ENCODE results near the gene GDAP2. TPM values are rescaled to one million over a fixed set of nuclear protein-coding genes. Genes with fewer than 3 reads are reported as not detected.

The GDAP2 gene
- total RNA-seq, 1 donor from 2014 or later = 21.4 TPM

DNA sequence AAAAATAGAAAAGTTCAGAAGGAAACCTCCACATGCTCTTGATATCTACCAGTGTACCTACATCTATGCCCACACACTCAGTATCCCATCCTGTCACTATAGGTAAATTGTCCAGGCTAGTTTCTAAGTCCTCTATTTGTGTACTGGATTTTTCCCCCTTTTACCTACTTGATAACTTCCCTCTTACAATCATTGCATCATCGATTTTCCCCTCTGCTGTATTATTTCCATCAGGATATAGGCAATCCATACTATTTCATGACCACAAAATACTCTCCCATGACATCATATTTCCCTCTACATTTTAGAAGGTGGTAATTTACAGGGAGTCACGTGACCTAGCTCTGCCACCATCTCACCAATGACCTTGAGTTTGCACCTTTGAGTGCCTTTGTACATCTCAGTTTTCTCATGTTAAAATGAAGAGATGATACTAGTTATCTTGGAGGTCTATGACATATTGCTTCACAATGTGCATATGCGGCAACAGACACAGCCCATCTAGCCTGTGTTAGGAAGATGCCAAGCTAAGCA lies 88.2 kb downstream of the GDAP2 start:
- no peak for DNase-seq

GRCh38 chr1:117838911-117839310 lies 90.5 kb downstream of the GDAP2 start:
- no peak for DNase-seq

DNA sequence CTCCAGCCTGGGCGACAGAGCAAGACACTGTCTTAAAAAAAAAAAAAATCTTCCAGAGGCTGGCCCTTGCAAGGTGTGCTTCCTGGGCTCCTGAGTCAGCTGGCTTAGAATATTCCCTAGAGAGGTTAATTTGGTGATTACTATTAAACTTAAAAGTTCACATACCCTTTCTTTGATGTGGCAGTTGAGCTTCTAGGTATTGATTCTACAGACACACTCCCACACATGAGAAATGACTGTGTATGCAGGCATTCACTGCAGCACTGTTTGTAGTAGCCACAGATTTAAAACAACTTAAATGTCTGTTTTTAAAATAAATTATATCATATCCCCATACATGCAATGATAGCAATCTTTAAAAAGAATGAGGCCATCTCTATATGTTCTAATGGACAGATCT lies 93.4 kb downstream of the GDAP2 start:
- DNase-seq = no peak

DNA sequence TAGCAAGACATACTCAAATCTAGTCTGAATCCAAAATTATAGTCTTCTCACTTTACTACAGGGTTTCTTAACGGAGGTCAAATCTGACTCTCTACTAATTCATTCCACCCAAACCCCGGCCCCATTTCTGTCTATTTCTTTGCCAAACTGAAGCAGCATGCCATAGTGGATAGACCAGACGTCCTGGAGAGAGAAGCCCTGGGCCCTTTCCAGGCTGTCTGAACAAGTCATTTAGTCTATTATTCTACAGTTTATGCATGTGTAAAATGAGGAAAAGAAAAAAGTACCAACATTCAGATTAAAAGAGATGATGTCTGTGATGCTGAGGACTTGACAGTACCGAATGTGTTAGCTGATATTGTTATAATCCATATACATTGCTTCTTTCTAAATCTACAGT lies 95.0 kb downstream of the GDAP2 start:
- DNase-seq = no peak

- no peak for DNase-seq
These were observed 97.0 kb downstream of the GDAP2 start for GRCh38 chr1:117832453-117832852.

GRCh38 chr1:117830222-117830621 lies 99.2 kb downstream of the GDAP2 start:
- DNase-seq = no peak

DNA sequence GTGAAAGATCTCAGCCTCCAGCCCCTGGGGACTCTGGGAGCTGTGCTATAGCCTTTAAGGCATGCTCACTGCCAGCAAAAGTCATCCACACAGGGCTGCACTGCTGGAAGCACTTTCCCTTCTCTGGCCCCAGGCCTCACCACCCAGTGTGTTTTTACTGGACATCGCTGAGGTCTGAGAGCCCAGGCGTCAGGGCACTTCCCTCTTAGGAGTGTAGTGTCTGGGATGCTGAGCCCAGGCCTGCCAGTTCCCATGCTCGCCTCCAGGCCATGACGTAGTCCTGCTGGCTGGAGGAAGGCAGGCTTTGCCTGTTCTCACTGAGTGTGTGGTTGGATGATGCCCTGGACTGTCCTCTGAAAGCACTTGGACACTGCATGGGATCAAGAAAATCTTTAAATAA lies 101.2 kb downstream of the GDAP2 start:
- DNase-seq = peak; percentile 39

DNA sequence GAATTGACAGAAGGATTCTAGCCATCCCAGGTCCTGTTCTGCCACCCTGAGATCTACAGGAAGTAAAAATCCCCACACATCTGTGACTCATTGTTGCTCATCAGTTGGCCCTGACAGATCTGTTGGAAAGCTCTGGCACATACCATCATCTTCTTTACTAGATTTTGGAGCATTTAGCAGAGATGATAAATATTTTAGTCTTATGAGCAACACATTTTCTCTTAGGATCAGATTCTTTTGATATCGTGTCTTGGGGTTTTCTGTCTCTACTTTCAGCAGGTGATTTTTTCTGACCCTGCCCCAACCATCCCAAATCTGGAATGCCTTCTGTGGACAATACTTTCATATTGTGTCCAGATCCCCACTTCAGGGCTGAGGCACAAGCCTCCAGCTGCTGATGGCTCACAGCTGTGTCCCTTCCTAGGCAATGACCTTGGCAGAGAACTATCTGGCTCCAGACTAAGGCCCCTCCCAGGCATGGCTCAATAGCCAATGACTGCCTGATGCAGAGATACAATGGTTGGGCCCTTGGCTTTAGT lies 102.8 kb downstream of the GDAP2 start:
- peak; percentile 74 for DNase-seq

GRCh38 chr1:117826119-117826518 lies 103.3 kb downstream of the GDAP2 start:
- no peak for DNase-seq

DNA sequence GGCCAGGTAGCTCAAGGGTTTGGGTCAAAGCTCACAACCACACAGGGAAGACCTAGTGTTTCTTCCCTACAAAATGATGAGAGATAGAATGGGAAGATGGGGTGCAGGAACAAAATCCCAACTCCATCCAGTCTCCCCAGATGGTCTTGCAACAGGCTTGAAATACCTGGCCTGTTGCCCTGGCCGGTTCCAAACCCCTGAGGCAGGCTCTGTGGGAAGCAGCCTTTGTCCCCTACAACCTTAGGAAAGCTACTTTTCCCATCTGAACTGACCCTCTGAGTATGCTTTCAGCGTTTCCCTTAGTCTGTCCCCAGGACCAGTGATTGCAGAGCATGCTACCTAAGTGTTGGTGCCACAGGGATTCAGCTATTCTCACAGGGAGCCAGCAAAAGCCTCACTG lies 104.0 kb downstream of the GDAP2 start:
- DNase-seq = no peak

DNA sequence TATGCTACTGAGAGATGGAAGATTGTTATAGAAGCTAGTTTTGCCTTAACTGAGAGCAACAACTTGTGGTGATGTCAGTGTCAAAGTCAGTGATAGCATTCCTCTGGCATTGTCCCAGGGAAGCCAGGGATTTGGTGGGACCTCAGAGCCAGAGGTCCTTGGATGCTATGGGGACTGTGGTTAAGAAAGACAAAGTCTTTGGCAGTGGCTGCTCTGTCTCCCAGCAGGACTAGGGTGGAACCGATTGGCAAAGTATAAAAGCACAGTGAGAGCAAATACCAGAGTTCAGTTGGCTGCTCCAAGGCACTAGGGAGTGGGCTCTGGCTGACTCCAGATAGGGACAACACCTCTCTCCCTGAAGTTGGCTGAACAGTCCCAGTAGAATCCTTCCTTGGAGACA lies 104.8 kb downstream of the GDAP2 start:
- no peak for DNase-seq

- DNase-seq = peak; percentile 44
These were observed 107.5 kb downstream of the GDAP2 start for GRCh38 chr1:117821774-117822482.

GRCh38 chr1:117821382-117821755 lies 108.1 kb downstream of the GDAP2 start:
- DNase-seq = no peak

DNA sequence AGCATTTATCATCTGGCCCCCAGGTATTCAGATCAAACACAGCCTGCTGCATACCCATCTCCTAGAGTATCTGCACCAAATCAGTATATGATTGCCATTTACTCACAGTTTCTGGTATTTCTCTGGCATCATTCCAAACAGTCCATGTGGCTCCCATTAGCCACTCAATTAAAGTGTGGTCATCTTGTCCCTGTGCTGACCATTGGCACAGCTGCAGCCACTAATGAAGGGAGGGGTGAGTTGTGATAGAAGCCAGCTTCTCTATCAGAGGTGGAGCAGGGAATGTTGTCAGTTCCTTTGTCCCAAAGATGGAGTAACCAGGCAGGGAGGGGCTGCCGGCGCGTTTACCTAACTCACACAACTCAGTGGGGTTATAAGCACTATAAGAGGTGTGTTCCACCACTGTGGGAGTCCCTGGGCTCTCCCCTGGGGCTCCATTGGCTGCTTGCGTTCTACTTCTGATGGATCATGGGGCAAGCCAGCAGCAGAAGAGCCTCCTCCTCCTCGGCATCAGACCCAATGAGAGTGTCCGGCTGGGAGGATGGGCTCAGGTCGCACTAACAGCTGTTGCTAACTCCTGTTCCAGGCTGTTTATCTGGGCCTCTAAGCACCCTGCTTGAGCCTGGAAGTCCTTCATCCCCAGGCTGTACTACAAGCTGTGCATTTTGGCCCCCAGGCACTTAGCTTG lies 108.6 kb downstream of the GDAP2 start:
- DNase-seq = no peak

DNA sequence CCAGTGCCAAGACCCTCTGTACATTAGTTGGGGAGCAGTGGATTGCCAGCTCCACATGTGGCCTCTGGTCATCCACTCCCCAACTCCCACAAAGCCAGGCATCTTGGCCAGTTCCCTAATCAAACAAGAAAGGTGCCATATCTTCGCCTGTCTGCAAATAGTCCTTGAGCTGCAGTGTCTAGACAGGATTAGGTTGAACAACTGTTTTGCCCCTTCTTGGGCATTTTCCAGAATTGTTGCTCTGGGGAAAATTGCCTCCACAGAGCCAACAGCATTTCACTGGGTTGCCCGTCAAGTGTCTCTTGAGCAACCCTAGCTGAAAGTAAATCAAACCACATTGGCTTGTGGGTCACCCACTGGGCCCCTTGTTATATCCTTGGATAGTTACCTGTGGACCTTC lies 109.3 kb downstream of the GDAP2 start:
- no peak for DNase-seq

GRCh38 chr1:117819301-117819700 lies 110.1 kb downstream of the GDAP2 start:
- no peak for DNase-seq

DNA sequence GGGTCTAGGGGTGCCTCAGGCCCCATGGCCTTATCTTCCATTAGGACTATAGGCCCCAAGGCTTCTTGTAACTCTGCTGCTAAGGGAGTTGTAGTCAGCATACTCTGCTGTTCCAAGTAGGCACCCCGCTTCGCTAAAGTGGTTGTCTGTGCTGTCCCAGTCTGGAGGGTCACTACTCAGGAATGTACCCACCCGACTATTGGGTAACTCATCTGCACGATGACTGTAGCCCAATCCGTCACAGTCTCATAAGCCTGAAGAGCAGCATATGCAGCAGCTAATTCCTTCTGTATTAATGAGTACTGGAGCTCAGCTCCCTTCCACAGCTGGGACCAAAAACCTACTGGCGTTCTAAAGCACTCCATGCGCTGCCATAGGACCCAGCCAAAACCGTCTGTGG lies 111.0 kb downstream of the GDAP2 start:
- no peak for DNase-seq

DNA sequence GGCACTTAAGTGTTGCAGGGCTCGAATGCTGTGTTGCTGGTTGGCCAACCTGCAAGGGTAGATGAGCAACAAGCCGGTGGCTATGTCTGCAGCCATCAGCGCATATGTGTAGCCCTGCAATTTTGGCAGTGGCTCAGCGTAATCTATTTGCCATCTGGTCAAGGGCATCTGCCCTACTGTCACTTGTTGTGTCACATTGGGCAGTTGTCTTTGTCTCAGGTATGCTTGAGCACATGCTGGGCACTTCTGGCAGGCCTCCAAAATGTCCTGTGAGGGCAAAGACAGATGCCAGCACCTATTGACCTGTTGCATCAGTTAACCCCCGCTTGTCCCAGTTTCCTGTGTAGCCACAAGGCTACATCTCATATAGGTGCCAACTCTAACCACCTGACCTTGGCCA lies 111.8 kb downstream of the GDAP2 start:
- no peak for DNase-seq

GRCh38 chr1:117815926-117816325 lies 113.5 kb downstream of the GDAP2 start:
- DNase-seq = no peak

DNA sequence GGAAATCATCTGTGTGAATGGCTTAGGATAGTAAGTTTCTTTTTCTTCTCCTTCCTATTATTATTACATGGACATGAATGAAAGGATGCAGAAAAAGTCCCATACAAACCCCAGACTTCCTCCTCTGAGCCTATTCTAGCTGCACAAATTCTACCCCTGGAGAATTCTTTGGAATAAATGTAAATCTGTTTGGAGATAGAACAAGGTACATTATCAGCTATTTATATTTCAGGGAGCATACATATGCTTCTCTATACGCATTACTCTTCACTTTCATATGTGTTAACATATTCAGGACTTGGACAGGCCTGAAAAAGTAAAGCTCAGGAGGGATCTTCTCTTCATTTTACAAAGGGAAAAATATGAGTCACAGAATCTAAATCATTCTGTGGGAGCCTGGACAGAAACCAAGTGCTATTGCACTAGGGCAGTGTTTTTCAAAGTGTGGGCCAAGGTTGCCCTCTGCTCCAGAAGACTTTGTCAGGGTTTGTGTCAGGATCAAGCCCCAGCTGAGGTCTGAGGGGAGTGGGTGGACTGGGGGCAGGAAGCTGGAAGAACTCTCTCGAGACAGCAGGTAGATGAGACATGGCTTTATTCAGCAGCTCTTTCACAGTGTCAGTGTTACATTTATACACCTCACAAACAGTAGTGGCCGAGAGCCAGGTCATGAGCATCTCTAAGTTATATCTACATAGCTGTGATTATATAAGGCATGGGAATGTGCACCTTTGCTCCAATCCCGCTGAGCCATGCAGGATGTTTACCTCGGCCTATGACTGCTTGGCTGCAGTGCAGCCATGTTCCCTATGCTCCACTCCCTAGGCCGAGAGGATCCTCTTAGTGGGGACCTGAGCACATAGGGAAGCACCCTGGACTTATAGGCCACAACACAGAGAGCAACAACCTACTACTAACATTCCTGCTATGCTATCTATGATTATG lies 114.3 kb downstream of the GDAP2 start:
- peak; percentile 31 for DNase-seq

All from tongue (tissue), 2 donors.